ENCODE data around the gene RNF5.

The RNF5 gene

DNA sequence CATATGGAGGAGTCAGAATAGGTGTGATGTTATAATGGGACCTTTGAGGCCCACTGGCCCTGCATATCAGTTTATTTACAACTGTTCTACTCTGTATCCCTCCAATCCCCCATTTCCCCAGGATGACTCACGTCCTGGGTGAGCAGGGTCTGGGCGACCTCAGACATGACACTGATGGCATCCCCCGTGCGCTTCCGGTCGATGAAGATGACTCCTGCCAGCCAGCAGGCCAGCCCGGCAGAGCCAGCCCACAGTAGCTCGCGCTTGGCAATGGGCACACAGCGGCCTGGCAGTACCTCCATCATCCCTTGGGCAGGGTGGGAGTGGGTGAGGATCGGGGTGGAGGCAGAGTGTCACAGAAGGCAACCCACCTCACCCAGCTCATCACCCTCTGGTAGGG lies 7.9 kb upstream of the RNF5 start:
- Histone ChIP-seq H3K27ac (no peak overlapping the region), H3K4me3 (ENCODE audit: low read depth, low read length) (no peak overlapping the region), H3K27me3 (replicated peaks) (no peaks in the 10 kb centered on the region), H3K36me3 (replicated peaks) (peaks cover 42% of the 10 kb centered on the region)
- no peak for TF ChIP-seq CTCF (IDR thresholded peaks at IDR 0.05; ENCODE audit: low read depth, low read length, missing control alignments)
- DNase-seq, result no peak
- in situ Hi-C loops (cut with HindIII; ENCODE audit: low pct_ligation_motif_present, low sequenced_read_pairs), result no loop called here

- no peak for TF ChIP-seq CTCF (IDR thresholded peaks at IDR 0.05; ENCODE audit: low read depth, low read length, missing control alignments)
- no peak for DNase-seq
- H3K4me3 ChIP-seq (ENCODE audit: low read depth, low read length), result no peak overlapping the region
- H3K27ac ChIP-seq, result no peak overlapping the region
- no peaks in the 10 kb centered on the region for H3K27me3 ChIP-seq (replicated peaks)
- H3K36me3 ChIP-seq (replicated peaks), result peaks cover 42% of the 10 kb centered on the region
- in situ Hi-C loops (cut with HindIII; ENCODE audit: low pct_ligation_motif_present, low sequenced_read_pairs), result no loop called here
Measured at GRCh38 chr6:32171234-32171633, 7.0 kb upstream of the RNF5 start.

GRCh38 chr6:32173051-32173727 lies 5.0 kb upstream of the RNF5 start:
- Histone ChIP-seq H3K4me3 (ENCODE audit: low read depth, low read length) (no peak overlapping the region), H3K36me3 (replicated peaks) (peaks cover 26% of the 10 kb centered on the region), H3K27me3 (replicated peaks) (no peaks in the 10 kb centered on the region), H3K27ac (no peak overlapping the region)
- no peak for TF ChIP-seq CTCF (IDR thresholded peaks at IDR 0.05; ENCODE audit: low read depth, low read length, missing control alignments)
- no peak for DNase-seq
- in situ Hi-C loops (cut with HindIII; ENCODE audit: low pct_ligation_motif_present, low sequenced_read_pairs), result no loop called here

DNA sequence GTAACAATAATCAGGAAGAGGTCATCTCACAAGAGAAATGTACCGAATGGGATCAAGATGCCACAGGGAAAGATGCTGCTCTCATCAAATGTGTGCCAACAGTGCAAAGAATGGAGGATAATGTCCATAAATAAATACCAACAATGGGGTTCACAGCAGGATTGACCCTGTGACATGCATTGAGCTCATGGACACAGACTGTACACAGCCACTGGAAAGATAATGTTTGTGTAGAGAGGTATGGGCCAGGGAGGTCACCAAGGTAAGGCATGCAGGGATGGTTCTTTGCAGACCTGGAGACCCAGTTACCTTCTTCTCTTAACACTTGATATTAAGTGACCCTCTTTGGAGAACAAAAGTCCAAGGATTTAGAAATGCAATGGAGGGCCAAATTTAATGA lies 3.8 kb upstream of the RNF5 start:
- Histone ChIP-seq H3K4me3 (ENCODE audit: low read depth, low read length) (no peak overlapping the region), H3K27ac (no peak overlapping the region), H3K27me3 (replicated peaks) (no peaks in the 10 kb centered on the region), H3K36me3 (replicated peaks) (peaks cover 14% of the 10 kb centered on the region)
- in situ Hi-C loops (cut with HindIII; ENCODE audit: low pct_ligation_motif_present, low sequenced_read_pairs), result no loop called here
- DNase-seq, result no peak
- no peak for TF ChIP-seq CTCF (IDR thresholded peaks at IDR 0.05; ENCODE audit: low read depth, low read length, missing control alignments)

- Histone ChIP-seq H3K27me3 (replicated peaks) (no peaks in the 10 kb centered on the region), H3K36me3 (replicated peaks) (peaks cover 10% of the 10 kb centered on the region), H3K27ac (peak overlapping the region; percentile 30), H3K4me3 (ENCODE audit: low read depth, low read length) (peak overlapping the region; percentile 95)
- no peak for TF ChIP-seq CTCF (IDR thresholded peaks at IDR 0.05; ENCODE audit: low read depth, low read length, missing control alignments)
- DNase-seq, result no peak
- in situ Hi-C loops (cut with HindIII; ENCODE audit: low pct_ligation_motif_present, low sequenced_read_pairs), result no loop called here
Measured at GRCh38 chr6:32175322-32175710, 2.9 kb upstream of the RNF5 start.
